Peyer's patch (tissue), 4 donors: ENCODE data around the gene DLGAP5.

Experiments
- CTCF ChIP-seq, 6 experiments: fragments of 450-650 bp in 4 of 6; fragments of 200-600 bp in 2 of 6; sonication (generic) in 1 of 6; IDR thresholded peaks; one replicate each; pipeline ENCODE4 v1.5.1; 2017 to 2019; ENCODE audit warnings: antibody characterized with exemption in 6 of 6, mild to moderate bottlenecking in 3 of 6, moderate library complexity in 1 of 6
- POLR2A ChIP-seq, 2 donors: fragments of 450-650 bp; IDR thresholded peaks; one replicate each; pipeline ENCODE4 v1.5.1; 2017; ENCODE audit warnings: antibody characterized with exemption in 2 of 2, mild to moderate bottlenecking in 2 of 2, moderate library complexity in 2 of 2

- TF ChIP-seq CTCF (IDR thresholded peaks at IDR 0.05) = no peak
- no peak for TF ChIP-seq POLR2A (IDR thresholded peaks at IDR 0.05)
Observed at GRCh38 chr14:55239320-55239719, 47.9 kb upstream of the DLGAP5 start.
